ENCODE results near the gene SF3B5.
A peak's percentile ranks its signal among the peaks of the same experiment; 100 is the strongest.
"Not testable (repeated sequence)": the region's sequence is repeated elsewhere in the genome, so short reads cannot be mapped to it uniquely, and the experiment has no call there.

The SF3B5 gene

GRCh38 chr6:144139817-144140216 lies 44.4 kb upstream of the SF3B5 start:
- no peak overlapping the region for H3K27ac ChIP-seq
- no peak for DNase-seq (ENCODE audit: low spot score)
- no peak for TF ChIP-seq CTCF (conservative IDR thresholded peaks at IDR 0.05; ENCODE audit: low read depth)
- ChIA-PET POLR2A (ENCODE audit: low non-redundant PET) (no interaction called here), CTCF (no interaction called here)

GRCh38 chr6:144138542-144138941 lies 43.2 kb upstream of the SF3B5 start:
- POLR2A ChIA-PET (ENCODE audit: low non-redundant PET) = no interaction called here

GRCh38 chr6:144134737-144135136 lies 39.4 kb upstream of the SF3B5 start:
- DNase-seq (ENCODE audit: low spot score) = no peak
- ChIA-PET POLR2A (ENCODE audit: low non-redundant PET) (no interaction called here), CTCF (no interaction called here)
- H3K27ac ChIP-seq = no peak overlapping the region
- no peak for TF ChIP-seq CTCF (conservative IDR thresholded peaks at IDR 0.05; ENCODE audit: low read depth)

More at GRCh38 chr6:144138542-144138941, 43.2 kb upstream of the SF3B5 start:
- DNase-seq (ENCODE audit: low spot score) = no peak
- CTCF ChIA-PET = interaction anchor here (0.7 kb wide), 1 partner anchor 138 kb away, joined by 3 read pairs; no protein-coding TSS in a partner anchor
- H3K27ac ChIP-seq = no peak overlapping the region
- no peak for TF ChIP-seq CTCF (conservative IDR thresholded peaks at IDR 0.05; ENCODE audit: low read depth)

GRCh38 chr6:144134176-144134575 lies 38.8 kb upstream of the SF3B5 start:
- CTCF ChIA-PET = no interaction called here

GRCh38 chr6:144133225-144133821 lies 38.0 kb upstream of the SF3B5 start:
- ChIA-PET POLR2A (ENCODE audit: low non-redundant PET) (no interaction called here), CTCF (no interaction called here)
- no peak overlapping the region for H3K27ac ChIP-seq
- DNase-seq (ENCODE audit: low spot score) = no peak
- TF ChIP-seq CTCF (conservative IDR thresholded peaks at IDR 0.05; ENCODE audit: low read depth) = no peak

More at GRCh38 chr6:144134176-144134575, 38.8 kb upstream of the SF3B5 start:
- no peak for DNase-seq (ENCODE audit: low spot score)
- POLR2A ChIA-PET (ENCODE audit: low non-redundant PET) = no interaction called here
- no peak for TF ChIP-seq CTCF (conservative IDR thresholded peaks at IDR 0.05; ENCODE audit: low read depth)
- no peak overlapping the region for H3K27ac ChIP-seq

GRCh38 chr6:144132167-144132690 lies 36.9 kb upstream of the SF3B5 start:
- H3K27ac ChIP-seq; POLR2A ChIA-PET (ENCODE audit: low non-redundant PET); DNase-seq (ENCODE audit: low spot score): not testable (repeated sequence)
- CTCF ChIA-PET = interaction anchor here (0.6 kb wide), 2 partner anchors 38 to 349 kb away, joined by 3 read pairs; no protein-coding TSS in a partner anchor

GRCh38 chr6:144131248-144131709 lies 35.9 kb upstream of the SF3B5 start:
- POLR2A ChIA-PET (ENCODE audit: low non-redundant PET) = no interaction called here
- peak overlapping the region; percentile 69 for H3K27ac ChIP-seq
- CTCF ChIA-PET = no interaction called here
- no peak for TF ChIP-seq CTCF (conservative IDR thresholded peaks at IDR 0.05; ENCODE audit: low read depth)
- peak; percentile 81 for DNase-seq (ENCODE audit: low spot score)
